ENCODE results near the gene CDNF.

DNA sequence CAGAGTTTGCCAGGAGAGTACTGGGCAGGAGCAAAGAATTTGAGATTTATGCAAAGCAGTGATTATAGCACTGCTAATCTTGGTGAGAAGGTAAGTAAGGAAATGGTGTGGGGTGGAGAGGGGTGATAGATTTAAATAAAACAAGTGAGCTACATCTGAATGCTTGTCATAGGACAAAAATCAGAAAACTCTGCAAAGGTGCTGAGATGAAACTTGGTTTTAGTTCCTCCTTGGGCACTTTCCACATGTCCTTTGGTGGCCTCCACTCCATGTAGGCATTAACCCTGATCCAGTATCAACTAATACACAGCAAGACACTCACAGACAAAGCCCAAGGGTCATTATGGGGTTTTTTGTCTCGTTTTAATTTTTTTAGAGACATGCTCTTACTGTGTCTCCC is 37.4 kb downstream of the CDNF start:
- TF ChIP-seq POLR2A (IDR thresholded peaks at IDR 0.05; ENCODE audit: low read length), result no peak
- no peak for TF ChIP-seq GATA1 (IDR thresholded peaks at IDR 0.05; ENCODE audit: low read depth, low read length)
